ENCODE results near the gene SLC46A2.

Gene SLC46A2

GRCh38 chr9:112856200-112856599 lies 34.5 kb downstream of the SLC46A2 start:
- no peak for DNase-seq

GRCh38 chr9:112854657-112855056 lies 36.0 kb downstream of the SLC46A2 start:
- no peak for DNase-seq

GRCh38 chr9:112853882-112854585 lies 36.6 kb downstream of the SLC46A2 start:
- DNase-seq: no peak

- DNase-seq: no peak
Observed at GRCh38 chr9:112852741-112853504, 37.8 kb downstream of the SLC46A2 start.

GRCh38 chr9:112850840-112851239 lies 39.8 kb downstream of the SLC46A2 start:
- no peak for DNase-seq

GRCh38 chr9:112849363-112849922 lies 41.2 kb downstream of the SLC46A2 start:
- peak; percentile 33 for DNase-seq

- no peak for DNase-seq
Observed at GRCh38 chr9:112848316-112849151, 42.1 kb downstream of the SLC46A2 start.

DNA sequence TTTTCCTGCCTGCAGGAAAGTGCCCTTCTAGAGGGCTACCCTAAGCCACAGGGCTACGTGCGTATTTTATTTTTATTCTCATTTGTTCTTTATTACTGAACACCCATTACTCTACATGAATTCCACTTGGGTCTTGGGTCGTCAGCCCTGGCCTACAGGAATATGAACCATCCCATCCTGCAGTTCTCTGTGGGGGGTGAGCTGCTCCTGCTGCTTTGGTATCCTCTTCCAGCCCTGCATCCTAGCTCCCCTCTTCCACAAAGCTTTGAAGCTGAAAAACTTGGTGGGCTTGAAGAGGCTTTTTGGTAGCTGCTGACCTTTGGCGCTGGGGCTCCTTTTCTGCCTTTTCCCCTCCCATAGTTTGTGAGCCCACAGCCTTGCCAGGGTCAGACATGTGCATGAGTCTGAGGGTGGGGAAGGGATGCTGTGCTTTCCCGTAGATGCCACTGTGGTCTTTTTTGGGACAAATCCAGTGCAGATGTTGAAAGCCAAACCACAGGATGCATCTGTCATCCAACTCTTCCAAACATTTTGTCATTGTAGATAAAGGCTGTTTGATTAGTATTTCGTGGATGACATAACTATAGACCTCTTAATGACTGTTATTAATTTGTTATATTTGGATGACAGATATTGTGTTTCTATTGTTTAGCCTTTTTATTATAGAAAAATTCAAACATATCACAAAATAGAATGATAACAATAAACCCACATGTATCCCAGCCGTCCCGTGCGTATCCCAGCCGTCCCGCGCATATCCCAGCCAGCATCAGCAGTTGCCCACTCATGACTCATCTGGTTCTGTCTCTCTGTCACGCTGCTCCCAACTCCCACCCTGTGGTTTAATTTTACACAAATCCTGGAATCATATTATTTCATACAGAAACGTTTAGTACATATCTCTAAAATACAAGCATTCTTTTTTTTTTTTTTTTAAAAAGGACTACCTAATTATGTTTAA lies 43.9 kb downstream of the SLC46A2 start:
- DNase-seq: no peak

DNA sequence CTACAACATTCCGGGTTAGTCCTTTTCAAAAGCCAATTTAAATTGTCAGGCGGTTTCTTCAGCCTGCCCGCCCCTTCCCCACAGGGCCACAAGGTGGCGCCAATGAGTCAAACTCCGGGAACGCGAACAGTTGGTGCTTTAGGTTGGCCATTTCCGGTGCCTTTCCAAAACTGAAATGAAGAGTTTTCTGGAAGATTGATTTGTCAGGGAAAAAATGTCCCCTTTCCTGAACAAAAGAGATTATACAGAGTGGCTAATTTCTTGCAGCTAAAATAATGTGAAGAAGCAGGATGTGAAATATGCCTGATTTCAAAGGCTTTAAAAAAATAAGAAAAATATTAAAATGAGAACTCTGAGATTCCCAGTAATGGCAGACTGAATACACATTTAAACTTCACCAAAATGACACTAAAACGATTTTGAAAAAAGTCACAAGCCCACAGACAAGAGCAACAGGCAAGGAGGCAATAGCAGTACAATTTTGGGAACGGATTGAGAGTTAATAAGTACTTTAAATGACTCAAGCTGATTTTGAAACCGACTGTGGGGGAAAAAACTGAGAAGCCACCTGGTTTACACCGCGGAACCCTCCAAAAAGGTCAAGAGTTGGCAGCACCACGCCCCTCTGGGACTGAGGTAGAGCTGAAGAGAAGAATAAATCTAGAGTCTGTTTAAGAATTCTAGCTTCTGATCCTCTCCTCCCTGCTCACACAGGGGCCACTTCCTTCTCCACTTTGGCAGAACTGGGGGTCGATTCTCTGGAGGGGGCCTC lies 45.7 kb downstream of the SLC46A2 start:
- DNase-seq: peak; percentile 84

DNA sequence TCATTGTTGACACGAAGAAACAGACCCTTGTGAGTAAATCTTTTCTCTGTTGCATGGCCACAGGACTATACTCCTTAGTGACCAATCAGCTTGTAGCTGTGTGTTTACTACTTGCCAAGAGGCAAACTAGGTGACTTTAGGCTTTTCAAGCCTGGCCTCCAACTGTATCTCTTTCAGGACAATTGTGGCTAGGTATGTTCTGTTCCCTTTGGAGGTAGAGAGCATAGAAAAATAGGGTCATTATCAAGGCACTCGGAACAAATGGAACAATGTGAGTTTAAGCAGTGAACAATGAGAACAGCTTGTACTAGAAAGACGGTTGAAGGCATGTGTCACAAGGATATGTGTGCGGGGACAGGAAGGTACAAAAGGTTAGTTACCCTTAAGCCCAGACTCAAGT lies 48.1 kb downstream of the SLC46A2 start:
- no peak for DNase-seq

DNA sequence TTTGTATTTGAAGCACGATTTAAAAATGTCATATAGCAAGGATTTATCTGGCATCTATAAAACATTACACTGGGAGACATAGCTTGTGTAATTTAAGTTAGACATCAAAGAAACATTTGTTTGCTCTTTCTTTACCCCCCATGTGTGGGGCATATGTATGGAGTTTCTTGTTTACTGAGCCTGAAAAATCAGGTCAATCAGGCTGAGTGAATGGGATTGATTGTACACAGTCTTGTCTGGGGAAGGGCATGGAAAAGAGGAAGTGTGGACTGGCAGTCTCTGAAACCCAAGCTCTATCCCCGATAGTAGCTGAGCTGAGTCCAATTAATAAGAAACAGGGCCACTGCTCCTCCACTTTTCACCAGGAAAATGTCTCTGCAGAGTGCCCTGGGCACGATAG lies 49.4 kb downstream of the SLC46A2 start:
- DNase-seq: no peak

- no peak for DNase-seq
Observed at GRCh38 chr9:112839331-112839730, 51.3 kb downstream of the SLC46A2 start.

- DNase-seq: no peak
Observed at GRCh38 chr9:112838342-112838741, 52.3 kb downstream of the SLC46A2 start.

GRCh38 chr9:112836394-112836793 lies 54.3 kb downstream of the SLC46A2 start:
- no peak for DNase-seq

DNA sequence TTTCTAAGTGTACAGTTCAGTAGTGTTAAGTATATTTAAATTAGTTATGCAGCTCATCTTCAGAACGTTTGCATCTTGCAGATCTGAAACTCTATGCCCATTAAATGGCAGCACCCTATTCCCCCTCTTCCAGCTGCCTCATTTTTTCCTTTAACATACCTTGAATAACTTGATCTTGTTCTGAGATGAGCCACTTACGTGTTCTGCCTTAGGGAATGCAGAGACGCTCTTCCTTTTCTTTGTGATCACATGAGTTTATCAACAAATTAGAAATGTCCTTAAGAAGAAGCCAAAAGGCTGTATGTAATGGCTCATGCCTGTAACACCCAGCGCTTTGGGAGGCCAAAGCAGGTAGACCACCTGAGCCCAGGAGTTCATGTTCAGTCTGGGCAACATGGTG lies 57.6 kb downstream of the SLC46A2 start:
- DNase-seq: no peak

DNA sequence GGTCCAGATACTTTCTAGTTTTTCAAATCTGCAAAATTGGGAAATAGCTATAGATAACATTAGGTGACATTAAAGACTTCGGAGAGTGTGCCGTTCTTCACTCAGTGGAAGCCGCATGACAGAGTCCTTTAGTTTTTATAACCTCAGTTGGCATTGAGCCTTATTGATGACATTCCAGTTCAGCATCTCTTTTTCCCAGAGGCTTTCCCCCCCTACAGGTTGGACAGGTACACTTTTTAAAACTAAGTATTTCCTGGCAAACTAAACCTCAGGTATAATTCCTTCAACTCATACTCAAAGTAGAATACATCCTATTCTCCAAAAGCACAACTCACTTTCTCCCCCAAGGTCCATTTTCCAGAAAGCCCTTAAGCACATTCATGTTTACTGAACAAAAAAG lies 58.7 kb downstream of the SLC46A2 start:
- DNase-seq: no peak

GRCh38 chr9:112831281-112831851 lies 59.3 kb downstream of the SLC46A2 start:
- DNase-seq: no peak

Data from stimulated activated CD4-positive, alpha-beta T cell treated with anti-CD3 and anti-CD28 coated beads, Interleukin-15, amount 100 ng/mL, for 24 hours (primary cell).